Activated naive CD8-positive, alpha-beta T cell treated with anti-CD3 and anti-CD28 coated beads, Interleukin-2, amount 50 U/mL, for 24 hours (primary cell): Measurements from ENCODE around the gene CBFA2T3.

Experiments
- ATAC-seq: fragments of 150-1000 bp; cut with Tn5 transposase; one replicate; pipeline ENCODE4 v1.10.0; 2021
- DNase-seq: peaks from one replicate; pipeline ENCODE4 v3.0.0; 2021
- H3K27ac Mint-ChIP-seq: one replicate; pipeline ENCODE4 v1.8.0; 2021; ENCODE audit warnings: mild to moderate bottlenecking, mixed read lengths
- H3K27me3 Mint-ChIP-seq: one replicate; pipeline ENCODE4 v1.8.0; 2021; ENCODE audit warnings: mixed read lengths
- H3K36me3 Mint-ChIP-seq: one replicate; pipeline ENCODE4 v1.8.0; 2021; ENCODE audit warnings: low read depth, mixed read lengths
- H3K4me1 Mint-ChIP-seq: one replicate; pipeline ENCODE4 v1.8.0; 2021; ENCODE audit warnings: mixed read lengths
- H3K4me3 Mint-ChIP-seq: one replicate; pipeline ENCODE4 v1.8.0; 2021; ENCODE audit warnings: mild to moderate bottlenecking, moderate library complexity, mixed read lengths
- H3K9me3 Mint-ChIP-seq: one replicate; pipeline ENCODE4 v1.8.0; 2021; ENCODE audit warnings: mixed read lengths

The CBFA2T3 gene

DNA sequence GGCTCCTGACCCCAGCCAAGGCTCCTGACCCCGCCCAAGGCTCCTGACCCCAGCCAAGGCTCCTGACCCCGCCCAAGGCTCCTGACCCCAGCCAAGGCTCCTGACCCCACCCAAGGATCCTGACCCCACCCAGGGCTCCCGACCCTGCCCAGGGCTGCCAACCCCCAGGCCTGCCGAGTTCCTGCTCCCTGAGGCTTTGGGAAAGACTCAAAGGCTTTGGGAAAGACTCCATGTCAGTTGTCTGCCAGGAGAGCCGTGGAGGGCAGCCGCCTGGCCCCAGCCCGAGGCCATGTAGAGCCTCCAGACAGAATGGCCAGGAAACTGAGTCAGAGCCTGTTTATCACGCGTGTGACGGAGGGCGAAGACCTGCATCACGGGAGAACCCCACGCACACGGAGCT lies 21.1 kb downstream of the CBFA2T3 start:
- Mint-ChIP-seq H3K9me3 (no peaks in the 10 kb centered on the region), H3K27me3 (peaks cover 23% of the 10 kb centered on the region), H3K27ac (no peak overlapping the region), H3K36me3 (no peaks in the 10 kb centered on the region), H3K4me1 (peaks cover 16% of the 10 kb centered on the region), H3K4me3 (no peak overlapping the region)
- ATAC-seq (no peak), DNase-seq (no peak)

DNA sequence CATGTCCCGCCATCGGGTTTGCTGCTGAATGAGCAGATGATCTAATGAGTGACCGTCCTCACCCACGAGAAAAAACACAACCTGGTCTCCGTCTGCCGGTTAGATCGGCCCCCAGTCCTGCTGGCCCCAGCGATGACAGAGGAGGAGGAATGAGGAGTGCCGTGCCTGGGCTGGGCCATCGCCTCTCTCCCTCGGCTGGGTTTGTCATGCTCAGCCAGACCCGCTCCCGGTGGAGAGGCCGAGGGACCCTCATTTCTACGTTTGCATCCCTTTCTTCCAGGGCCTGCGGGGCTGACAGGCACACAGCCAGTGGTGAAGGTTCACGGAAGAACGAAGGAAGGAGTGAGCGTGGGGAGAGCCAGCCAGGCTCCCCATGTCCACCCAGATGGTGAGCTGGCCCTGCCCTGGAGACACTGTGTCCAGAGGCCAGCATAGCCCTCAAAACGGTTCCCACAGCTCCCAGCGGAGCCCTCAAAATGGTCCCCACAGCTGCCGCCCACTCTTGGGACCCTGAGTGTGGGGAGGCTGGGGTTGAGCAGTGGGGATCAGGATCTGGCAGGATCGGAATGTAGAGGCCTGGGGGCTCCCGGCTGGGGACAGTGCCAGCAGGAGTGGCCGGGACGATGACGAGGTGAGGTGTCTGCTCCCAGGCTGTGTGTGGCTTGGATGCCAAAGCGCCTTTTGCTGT lies 23.9 kb downstream of the CBFA2T3 start:
- Mint-ChIP-seq H3K4me3 (no peak overlapping the region), H3K27me3 (peaks cover 13% of the 10 kb centered on the region), H3K4me1 (peaks cover 13% of the 10 kb centered on the region), H3K27ac (no peak overlapping the region), H3K36me3 (no peaks in the 10 kb centered on the region), H3K9me3 (no peaks in the 10 kb centered on the region)
- DNase-seq (no peak), ATAC-seq (no peak)

DNA sequence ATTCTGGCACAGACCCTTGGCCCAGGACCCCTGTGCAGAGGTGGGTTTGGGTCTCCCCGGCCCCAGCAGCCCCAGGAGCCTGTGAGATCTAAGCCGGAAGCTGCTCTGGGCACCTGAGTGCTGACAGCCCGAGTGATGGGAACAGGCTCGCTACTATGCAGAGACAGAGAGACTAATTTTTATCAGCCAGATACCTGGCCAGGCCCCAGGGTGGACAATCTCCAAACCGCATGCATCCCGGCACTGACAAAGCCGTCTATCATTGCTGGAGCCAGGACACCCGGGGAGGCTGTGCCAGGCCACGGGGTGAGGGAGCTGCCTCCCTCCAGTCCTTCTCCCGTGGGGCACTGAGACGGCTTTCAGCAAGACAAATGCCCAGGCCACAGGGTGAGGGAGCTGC lies 25.0 kb downstream of the CBFA2T3 start:
- ATAC-seq = no peak
- peaks cover 1% of the 10 kb centered on the region for H3K4me1 Mint-ChIP-seq
- no peaks in the 10 kb centered on the region for H3K9me3 Mint-ChIP-seq

DNA sequence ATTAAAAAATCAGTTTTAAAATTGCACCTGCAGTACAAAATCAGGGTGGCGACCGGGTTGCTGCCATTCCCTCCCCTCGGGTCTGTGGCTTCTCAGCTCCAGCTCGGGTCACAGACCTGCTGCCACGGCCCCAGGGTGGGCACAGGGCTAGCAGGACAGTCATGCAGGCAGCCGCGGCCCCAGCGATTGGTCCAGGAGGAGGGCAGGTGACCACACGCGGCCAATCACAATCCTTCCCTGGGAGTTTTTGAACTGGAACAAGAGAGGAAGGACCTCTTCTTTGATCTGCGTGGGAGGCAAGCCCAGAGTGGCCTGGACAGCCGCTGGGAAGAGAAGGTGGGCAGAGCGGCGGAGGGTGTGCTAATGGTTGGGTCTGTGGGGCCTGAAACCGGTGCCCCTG lies 25.5 kb downstream of the CBFA2T3 start:
- Mint-ChIP-seq H3K27me3 (no peaks in the 10 kb centered on the region), H3K4me3 (no peak overlapping the region), H3K4me1 (no peaks in the 10 kb centered on the region), H3K9me3 (no peaks in the 10 kb centered on the region), H3K36me3 (no peaks in the 10 kb centered on the region), H3K27ac (no peak overlapping the region)
- ATAC-seq = no peak
- no peak for DNase-seq

More for the DNA sequence above, 25.0 kb downstream of the CBFA2T3 start:
- Mint-ChIP-seq H3K4me3 (no peak overlapping the region), H3K27me3 (peaks cover 2% of the 10 kb centered on the region), H3K27ac (no peak overlapping the region), H3K36me3 (no peaks in the 10 kb centered on the region)
- no peak for DNase-seq

DNA sequence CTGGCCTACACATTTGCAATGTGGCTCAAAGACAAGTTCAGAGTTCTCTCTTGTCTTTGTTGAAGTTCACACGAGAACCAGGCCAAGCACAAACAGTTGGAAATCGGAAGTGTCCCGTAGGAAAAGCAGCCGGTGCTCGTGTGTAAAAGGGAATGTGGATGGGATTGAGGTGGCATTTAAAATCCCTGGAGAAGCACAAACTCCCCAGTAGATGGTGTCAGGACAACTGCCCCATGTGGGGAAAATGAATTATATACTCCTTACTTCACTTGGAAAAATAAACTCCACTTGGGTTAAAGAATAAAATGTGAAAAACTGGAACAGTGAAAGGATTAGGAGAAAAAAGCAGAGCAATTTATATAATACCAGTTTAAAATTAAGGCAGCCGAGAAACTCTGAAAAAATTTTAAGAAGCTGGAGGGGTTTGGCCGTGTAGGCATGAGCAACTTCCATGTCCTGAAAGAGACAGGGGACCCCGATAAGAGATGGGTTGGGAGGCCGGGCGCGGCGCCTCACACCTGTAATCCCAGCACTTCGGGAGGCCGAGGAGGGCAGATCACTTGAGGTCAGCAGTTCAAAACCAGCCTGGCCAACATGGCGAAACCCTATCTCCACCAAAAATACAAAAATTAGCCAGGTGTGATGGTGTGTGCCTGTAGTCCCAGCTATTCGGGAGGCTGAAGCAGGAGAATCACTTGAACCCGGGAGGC lies 28.1 kb downstream of the CBFA2T3 start:
- no peaks in the 10 kb centered on the region for H3K4me1 Mint-ChIP-seq
- H3K9me3 Mint-ChIP-seq = no peaks in the 10 kb centered on the region
- H3K27me3 Mint-ChIP-seq = peaks cover 2% of the 10 kb centered on the region
- no peaks in the 10 kb centered on the region for H3K36me3 Mint-ChIP-seq
- ATAC-seq = no peak
- DNase-seq = no peak
- no peak overlapping the region for H3K4me3 Mint-ChIP-seq
- no peak overlapping the region for H3K27ac Mint-ChIP-seq

DNA sequence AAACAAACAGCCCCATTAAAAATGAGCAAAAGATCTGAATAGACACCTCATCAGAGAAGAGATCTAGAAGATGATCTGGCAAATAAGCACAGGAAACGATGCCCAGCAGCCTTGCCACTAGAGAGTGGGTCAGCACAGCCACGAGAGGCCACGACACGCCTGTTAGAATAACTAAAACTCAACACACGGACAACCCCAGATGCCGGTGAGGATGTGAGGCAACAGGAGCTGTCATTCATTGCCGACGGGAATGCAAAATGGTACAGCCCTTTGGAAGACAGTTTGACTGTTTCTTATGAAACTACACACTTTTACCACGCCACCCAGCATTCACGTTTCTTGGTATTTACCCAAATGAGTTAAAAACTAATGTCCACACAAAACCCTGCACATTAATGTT lies 31.5 kb downstream of the CBFA2T3 start:
- ATAC-seq = no peak
- no peak for DNase-seq
- peaks cover 2% of the 10 kb centered on the region for H3K4me1 Mint-ChIP-seq
- no peak overlapping the region for H3K27ac Mint-ChIP-seq
- H3K36me3 Mint-ChIP-seq = no peaks in the 10 kb centered on the region
- no peaks in the 10 kb centered on the region for H3K9me3 Mint-ChIP-seq
- peaks cover 15% of the 10 kb centered on the region for H3K27me3 Mint-ChIP-seq
- H3K4me3 Mint-ChIP-seq = no peak overlapping the region

DNA sequence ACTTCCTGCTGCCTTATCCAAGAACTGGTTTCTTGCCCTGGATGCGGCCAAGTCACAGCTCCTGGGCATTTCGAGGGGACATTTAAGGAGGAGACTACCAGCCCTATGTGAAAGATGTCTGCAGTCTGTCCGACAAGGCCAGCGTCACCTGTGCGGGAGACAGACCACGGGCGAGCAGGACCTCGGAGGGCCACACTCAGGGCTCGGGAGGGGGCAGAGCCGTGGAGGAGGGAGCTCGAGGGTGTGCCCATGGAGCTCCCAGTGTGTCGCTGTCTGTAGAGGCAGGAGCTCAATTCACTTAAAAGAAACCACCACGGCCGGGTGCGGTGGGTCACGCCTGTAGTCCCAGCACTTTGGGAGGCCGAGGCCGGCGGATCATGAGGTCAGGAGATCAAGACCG lies 33.3 kb downstream of the CBFA2T3 start:
- ATAC-seq (no peak), DNase-seq (no peak)
- no peaks in the 10 kb centered on the region for H3K36me3 Mint-ChIP-seq
- no peak overlapping the region for H3K4me3 Mint-ChIP-seq
- H3K4me1 Mint-ChIP-seq = peaks cover 10% of the 10 kb centered on the region
- no peak overlapping the region for H3K27ac Mint-ChIP-seq
- H3K27me3 Mint-ChIP-seq = peaks cover 26% of the 10 kb centered on the region
- H3K9me3 Mint-ChIP-seq = no peaks in the 10 kb centered on the region

DNA sequence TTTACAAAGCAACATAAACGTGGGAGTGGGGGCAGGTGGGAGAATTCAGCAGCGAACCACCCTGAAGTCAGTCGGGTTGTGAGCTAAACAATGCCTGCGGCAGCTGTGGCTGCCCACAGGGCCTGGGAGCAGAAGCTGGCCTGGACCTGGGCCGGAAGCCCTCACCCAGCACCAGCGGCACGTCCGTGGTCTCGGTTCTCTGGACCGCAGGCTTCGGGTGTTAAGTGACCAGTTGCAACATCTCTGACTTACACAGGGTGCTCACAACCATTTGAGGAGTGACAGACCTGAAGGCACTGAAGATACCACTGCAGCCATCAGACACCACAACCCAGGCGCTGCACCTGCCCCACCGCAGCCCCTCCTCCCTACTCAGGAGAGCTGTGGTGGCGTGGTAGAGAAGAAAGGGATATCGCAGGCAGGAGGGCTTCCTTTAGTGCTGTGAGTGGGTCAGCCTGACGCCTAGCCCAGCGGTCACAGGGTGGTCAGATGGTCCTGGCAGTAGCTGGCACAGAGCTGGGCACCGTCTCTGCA lies 33.8 kb downstream of the CBFA2T3 start:
- no peak overlapping the region for H3K27ac Mint-ChIP-seq
- H3K9me3 Mint-ChIP-seq = no peaks in the 10 kb centered on the region
- peaks cover 26% of the 10 kb centered on the region for H3K27me3 Mint-ChIP-seq
- peaks cover 10% of the 10 kb centered on the region for H3K4me1 Mint-ChIP-seq
- H3K4me3 Mint-ChIP-seq = no peak overlapping the region
- ATAC-seq (no peak), DNase-seq (no peak)
- no peaks in the 10 kb centered on the region for H3K36me3 Mint-ChIP-seq

DNA sequence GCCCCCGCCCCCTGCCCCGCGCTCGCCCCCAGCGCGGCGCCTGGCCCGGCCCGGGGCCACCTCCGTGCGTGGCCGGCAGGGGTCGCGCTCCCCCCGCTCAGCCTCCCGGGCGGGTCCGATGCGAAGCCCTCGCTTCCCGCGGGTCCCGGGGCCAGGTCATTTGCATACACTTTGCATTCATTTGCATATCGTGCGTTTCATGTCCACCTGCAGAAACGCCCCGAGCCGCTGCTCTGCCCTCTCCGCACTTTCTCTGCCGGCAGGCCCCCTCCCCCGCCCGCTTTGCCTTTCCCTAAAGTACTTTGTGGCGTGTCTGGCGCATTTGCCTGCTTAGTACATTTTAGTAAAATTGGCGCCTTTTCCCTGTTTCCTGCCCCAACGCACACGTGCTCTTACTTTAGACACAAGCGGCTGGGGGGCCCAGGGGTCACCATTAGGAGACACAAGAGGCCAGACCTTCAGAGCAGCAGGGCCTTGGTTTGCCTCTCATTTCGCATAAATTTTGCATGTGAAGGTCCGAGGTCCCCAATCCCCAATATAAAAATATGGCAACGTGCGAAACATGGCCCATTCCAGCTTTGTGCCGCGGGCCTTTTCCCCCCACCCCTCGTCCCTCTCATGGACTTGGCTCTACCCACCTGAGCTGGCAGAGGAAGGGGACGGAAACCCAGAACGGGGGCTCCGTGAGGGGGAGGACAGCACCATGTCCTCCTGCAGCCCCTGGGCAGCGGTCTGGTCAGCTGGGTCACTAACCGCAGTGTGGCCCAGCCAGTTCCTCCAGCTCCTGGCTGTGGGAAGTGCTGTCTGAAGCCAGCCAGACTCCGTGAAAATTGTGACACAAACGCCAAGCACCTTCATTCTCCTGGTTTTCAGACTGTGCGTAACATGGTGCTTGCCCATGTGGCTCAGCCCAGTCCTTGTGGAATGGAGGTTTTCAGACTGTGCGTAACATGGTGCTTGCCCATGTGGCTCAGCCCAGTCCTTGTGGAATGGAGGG lies 34.8 kb downstream of the CBFA2T3 start:
- Mint-ChIP-seq H3K27me3 (peaks cover 33% of the 10 kb centered on the region), H3K4me1 (peaks cover 10% of the 10 kb centered on the region), H3K27ac (no peak overlapping the region), H3K9me3 (no peaks in the 10 kb centered on the region), H3K4me3 (no peak overlapping the region), H3K36me3 (no peaks in the 10 kb centered on the region)
- peak; percentile 74 for DNase-seq
- ATAC-seq = peak; percentile 47

DNA sequence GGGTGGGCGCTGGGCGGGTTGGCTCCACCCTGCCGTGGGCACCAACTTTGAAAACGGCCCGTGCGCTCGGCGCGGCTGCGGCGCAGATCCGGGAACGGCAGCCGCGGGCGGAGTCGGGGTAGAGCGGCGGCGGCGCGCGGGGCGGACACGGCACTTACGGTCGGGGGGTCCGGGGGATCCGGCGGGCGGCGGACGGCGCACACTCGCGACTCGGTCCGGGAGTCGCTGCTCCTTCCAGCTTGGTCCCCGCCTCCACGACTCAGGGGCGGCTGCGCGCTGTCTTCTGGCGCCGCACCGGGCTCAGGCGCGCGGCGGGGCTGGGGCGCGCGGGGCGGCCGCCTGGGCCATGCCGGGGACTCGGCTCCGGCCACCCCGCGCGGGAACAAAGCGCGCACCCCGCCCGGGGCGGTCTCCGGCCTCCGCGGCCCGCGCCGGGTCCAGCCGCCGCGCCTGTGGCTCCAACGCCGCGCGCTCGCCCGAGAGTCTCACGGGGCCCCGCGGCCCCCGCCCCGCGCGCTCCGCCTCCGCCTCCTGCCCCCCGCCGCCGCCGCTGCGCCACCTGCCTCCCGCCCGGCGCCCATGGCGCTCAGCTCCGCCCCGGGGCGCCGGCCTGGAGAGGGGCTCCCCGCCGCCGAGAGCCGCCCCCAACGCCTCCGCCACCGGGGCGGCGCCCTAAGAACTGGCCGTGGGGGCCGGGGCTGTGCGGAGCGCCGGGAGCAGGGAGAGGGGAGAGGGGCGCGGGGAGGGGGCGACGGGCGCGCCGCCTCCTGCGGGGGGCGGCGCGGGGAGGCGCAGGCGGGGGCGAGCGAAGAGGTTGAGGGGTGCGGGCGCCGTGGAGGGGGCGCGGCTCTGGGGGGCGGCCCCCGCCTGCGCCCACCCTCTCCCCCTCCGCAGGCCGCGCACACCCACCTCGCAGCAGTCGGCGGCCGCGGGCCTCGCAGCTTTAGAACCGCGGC lies 35.9 kb downstream of the CBFA2T3 start:
- no peak overlapping the region for H3K4me3 Mint-ChIP-seq
- ATAC-seq (peak; percentile 17), DNase-seq (no peak)
- no peaks in the 10 kb centered on the region for H3K36me3 Mint-ChIP-seq
- H3K27me3 Mint-ChIP-seq = peaks cover 42% of the 10 kb centered on the region
- H3K27ac Mint-ChIP-seq = no peak overlapping the region
- peaks cover 10% of the 10 kb centered on the region for H3K4me1 Mint-ChIP-seq
- H3K9me3 Mint-ChIP-seq = no peaks in the 10 kb centered on the region

DNA sequence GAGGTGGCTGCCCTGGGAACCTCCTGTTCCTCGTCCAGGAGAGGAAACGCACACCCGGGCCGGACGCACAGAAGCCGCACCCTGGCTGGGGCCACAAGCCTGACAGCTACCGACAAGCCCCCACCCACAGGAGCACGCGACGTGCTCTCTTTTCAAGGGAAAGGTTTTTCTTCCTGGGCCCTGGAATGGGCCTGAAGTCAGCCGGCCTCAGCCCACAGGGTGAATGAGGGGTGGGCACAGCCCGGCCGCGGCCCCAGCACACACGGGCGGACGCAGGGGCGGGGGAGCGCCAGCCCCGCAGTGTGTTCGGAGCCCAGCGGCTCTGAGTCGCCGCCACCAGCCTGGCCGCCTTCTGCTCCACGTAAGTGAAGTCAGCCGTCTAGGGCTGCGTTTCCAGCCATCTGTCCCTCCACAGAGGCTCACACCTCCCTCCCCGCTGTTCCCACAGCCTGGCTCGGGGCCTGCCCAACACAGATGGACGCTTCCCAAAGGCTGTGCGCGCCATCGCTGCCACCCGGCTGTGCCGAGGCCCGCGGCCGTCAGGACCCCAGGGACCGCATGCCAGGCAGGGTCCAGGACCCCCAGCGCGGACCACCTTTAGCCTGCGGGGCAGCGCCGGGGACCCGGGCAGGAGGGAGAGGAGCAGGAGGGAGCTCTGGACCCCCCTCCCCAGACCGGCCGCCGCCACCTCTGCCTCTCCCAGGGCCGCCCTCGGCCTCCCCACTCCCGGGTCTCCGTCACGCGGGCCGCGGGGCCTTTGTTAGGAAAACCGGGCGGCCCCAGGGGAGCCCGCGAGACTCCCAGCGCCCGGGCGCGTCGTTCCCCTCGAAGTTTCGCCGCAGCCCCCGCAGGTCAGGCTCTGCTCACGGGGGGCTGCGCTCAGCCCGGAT lies 36.8 kb downstream of the CBFA2T3 start:
- no peaks in the 10 kb centered on the region for H3K9me3 Mint-ChIP-seq
- ATAC-seq (no peak), DNase-seq (no peak)
- H3K27ac Mint-ChIP-seq = no peak overlapping the region
- H3K36me3 Mint-ChIP-seq = no peaks in the 10 kb centered on the region
- H3K27me3 Mint-ChIP-seq = peaks cover 43% of the 10 kb centered on the region
- peaks cover 10% of the 10 kb centered on the region for H3K4me1 Mint-ChIP-seq
- no peak overlapping the region for H3K4me3 Mint-ChIP-seq

DNA sequence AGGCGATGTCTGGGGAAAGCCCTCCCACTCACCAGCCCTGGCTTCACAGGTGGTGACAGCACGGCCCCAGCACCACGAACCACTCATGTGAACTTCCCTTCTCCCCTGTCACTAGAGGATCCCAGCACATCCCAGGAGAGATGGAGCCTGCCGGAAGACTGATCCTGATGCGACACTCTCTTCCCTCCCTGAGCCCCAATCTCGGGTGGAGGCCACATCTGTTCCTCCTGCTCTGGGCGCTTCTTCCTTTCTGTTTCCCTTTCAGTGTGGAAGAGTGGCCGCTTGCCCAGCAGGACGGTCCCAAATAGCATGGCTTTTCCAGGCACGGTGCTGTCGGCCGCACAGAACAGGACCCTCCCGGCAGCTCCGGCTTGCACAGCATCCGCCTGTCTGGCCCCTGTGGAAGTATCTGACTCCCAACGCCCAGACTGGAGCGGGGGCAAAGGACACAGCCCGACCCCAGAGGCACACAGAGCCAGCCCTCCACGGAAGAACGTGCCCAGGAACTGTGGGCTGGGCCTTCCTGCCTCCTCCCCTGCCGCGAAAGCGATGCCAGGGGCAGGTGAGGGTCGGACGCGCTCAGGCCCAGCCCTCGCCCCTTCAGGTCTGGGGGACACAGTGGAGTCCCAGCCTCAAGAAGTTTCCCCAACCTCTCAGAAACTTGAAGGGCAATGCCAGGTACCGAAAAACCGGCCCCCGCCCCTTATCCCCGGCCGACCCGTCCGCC lies 37.6 kb downstream of the CBFA2T3 start:
- H3K9me3 Mint-ChIP-seq = no peaks in the 10 kb centered on the region

More for the DNA sequence above, 37.6 kb downstream of the CBFA2T3 start:
- H3K4me3 Mint-ChIP-seq = peak overlapping the region; percentile 55
- peaks cover 10% of the 10 kb centered on the region for H3K4me1 Mint-ChIP-seq
- ATAC-seq = no peak
- H3K27ac Mint-ChIP-seq = no peak overlapping the region
- H3K36me3 Mint-ChIP-seq = no peaks in the 10 kb centered on the region
- peaks cover 41% of the 10 kb centered on the region for H3K27me3 Mint-ChIP-seq
- no peak for DNase-seq
